GM19043 (cell line): ENCODE results near the gene SPRYD3.

Experiments used
- ATAC-seq: cut with Tn5 transposase; IDR thresholded peaks from one replicate; pipeline ENCODE4 v1.9.1; 2021; ENCODE audit warnings: low read depth; ENCODE audit not compliant: unreplicated experiment

SPRYD3 gene

DNA sequence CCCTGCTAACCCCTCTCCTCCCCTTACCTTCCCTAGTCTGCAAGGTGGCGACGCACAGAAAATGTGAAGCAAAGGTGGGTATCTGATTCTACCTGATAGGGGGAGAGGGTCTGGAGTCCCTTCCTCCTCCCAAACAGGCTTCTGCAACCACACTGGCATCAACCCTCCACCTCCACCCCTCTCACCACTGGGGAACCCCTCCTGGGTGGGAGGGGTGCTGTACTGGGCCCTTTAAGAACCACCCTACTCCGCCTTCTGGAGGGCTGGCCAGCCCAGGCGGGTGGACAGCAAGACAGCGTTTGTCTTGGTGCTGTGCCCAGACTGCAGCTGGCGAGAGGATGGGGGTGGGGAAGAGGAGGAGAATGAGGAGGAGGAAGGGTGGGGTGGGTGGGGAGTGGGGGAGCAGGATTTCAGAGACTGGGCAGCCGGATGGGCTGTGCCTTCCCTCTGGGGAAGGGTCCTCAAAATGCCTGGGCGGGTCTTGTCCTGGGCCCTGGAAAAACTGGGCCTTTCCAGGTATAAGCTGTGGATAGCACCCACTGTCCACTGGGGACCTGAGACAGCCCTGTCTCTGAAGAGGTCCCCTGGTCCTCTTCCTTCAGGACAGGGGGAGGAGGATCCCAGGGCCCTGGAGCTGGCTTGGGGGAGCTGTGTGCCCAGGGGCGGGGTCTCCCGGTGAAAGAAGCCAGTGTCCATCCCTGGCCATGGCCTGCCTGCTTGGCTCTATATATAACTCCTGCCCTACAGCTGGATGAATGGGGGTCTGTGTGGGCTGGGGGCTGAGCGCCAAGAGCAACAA, 26.6 kb downstream of the SPRYD3 start:
- ATAC-seq, result no peak

GRCh38 chr12:53051881-53052412, 27.2 kb downstream of the SPRYD3 start:
- ATAC-seq, result no peak

DNA sequence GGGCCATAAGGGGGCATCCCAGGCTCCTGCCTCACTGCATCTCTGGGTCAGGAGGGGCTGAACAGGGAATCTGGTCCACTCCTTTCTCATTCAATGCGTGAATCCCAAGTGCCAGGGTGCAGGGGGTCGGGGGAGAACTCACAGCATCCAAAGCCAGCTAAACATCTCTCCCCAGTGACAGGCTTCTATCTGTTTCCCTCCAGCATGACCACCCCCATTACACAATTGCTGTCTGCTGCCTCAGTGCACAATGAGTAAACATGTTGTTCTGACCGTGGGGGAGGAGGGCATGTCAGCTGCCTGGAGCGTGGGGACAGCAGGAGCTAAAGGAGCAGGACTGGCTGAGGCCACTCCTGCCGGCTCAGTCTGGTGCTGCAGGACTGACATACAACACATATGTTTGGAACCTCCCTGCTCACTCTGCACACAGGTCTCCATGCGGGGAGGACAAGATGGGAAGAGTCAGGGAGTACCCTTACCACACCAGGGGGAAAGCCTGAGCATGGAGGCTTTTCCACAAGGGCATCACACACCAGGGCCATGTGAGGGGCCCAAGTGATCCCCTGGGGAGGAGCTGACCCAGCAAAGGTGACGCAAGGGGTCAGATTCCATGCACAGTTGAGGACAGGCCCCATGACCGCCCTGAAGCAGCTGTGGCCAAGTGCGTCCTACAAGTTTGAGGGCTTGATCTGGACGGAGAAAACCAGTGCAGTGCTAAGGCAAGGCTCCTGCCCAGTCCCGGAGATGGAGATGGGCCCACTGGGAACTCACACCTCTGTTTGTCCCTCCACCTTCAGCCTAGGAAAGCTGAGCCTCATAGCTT, 27.9 kb downstream of the SPRYD3 start:
- ATAC-seq, result no peak

GRCh38 chr12:53050426-53051057, 28.6 kb downstream of the SPRYD3 start:
- ATAC-seq, result no peak

DNA sequence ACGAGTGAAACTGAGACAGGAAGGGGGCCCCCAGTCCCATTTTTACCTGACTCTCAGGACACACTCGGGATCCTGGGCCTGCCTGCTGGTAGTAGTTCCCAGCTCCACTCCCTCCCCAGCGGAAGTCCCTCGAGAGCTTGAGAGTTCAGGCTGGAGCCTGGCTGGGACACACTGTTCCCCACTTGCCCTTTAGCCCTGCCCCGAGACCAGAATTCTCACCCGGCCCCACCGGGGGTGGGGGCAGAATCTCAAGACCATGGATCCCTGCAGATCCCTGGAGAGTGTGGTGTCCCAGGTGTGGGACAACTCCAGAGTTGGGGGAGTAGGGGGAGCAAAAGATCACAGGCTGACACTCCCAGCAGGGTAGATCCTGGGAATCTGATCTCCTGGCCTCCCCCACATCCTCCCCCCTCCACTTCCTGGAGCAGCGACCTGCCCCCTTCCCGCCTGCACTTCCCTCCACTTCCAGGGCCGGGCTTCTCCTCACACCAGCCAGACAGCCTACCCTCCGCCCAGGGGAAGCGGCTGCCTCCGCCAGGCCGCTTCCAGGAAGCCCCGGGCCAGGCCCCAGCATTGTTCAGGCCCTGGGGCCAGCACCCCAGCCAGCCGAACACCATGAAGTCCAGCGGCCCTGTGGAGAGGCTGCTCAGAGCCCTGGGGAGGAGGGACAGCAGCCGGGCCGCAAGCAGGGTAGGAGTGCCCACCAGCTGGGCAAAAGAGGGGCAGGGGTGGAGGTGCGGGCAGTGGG, 29.4 kb downstream of the SPRYD3 start, which contains the start of gene TNS2:
Gene TNS2 (plus strand): TSS at position 495 of the 748 bp plus-strand sequence. CDS start 121 bp downstream, at position 616.
- no peak for ATAC-seq

DNA sequence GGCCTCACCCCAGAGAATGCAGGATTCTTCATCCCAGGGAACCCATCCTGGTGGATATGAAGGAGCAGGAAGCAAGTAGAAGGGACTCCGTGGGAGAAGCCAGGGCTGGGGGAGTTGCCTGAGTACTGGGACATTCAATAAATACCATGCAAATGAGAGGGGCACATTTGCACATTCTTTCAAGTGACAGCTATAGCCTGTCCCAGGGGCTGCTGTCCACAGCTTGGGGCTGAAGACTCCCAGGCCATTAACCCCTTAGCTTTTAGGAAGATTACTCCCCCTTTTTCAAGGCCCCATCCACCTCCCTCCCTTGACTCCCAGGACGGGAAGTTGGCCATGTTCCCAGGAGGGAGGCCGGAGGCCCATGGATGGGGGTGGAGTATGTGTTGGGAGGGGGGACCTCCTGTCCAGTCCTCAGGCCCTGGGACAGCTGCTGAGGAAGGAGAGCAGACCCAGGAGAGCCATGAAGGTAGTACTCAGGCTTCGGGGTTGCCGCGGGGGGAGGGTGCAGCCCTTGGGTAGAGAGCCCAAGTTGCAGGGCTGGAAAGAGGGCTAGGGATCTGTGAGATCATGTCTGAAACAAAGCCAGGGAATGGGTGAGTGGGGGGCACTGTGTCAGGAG, 30.3 kb downstream of the SPRYD3 start:
- ATAC-seq, result no peak

- no peak for ATAC-seq
These were observed 31.0 kb downstream of the SPRYD3 start for GRCh38 chr12:53048033-53048779.

- peak; percentile 63 for ATAC-seq
These were observed 31.8 kb downstream of the SPRYD3 start for GRCh38 chr12:53047221-53048032.

DNA sequence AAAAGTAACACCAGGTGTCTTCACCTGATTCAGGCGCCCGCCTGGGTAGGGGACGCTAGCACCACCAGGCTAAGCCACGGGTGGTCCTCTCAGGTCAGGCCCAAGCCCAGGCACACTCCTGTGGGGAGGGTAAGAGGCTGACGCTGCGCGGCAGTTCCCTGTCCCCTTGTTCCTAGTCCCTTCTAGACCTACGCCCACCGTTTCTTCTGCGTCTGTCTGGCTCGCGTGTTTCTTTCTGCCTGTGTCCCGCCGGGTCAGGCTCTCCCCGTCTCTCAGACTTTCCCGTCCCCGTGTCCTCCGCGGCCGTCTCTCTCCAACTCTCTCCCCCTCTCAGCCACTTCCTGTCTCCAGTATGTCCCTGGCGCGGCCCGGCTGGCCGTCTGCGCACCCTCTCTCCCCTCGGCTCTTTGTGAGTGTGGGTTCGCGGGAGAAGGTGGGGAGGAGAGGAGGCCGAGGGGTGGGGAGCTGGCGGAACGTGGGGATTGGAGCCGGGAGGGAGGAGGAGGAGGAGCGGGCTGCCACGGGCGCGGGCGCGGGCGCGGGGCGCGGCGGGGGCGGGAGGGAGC, 32.5 kb downstream of the SPRYD3 start:
- peak; percentile 35 for ATAC-seq

DNA sequence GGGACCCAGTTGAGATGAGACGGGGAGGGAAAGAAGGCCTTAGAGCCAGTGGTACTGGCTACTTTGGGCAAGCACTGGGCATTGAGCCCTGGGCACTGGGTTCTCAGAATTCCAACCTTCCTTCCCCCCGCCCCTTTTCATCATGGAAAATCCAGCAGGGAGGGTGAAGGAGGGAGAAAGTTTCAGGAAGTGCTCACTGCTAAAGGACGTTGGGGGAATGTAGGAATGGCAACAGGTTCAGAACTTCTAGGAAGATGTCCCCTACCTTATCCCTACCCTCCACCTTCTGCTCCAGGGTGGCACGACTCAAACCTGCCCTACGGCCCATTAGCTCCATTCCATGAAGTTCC, 33.5 kb downstream of the SPRYD3 start:
- ATAC-seq, result no peak

GRCh38 chr12:53044896-53045695, 34.1 kb downstream of the SPRYD3 start:
- ATAC-seq, result no peak

GRCh38 chr12:53044052-53044581, 35.1 kb downstream of the SPRYD3 start:
- no peak for ATAC-seq

GRCh38 chr12:53042607-53043454, 36.4 kb downstream of the SPRYD3 start:
- no peak for ATAC-seq

DNA sequence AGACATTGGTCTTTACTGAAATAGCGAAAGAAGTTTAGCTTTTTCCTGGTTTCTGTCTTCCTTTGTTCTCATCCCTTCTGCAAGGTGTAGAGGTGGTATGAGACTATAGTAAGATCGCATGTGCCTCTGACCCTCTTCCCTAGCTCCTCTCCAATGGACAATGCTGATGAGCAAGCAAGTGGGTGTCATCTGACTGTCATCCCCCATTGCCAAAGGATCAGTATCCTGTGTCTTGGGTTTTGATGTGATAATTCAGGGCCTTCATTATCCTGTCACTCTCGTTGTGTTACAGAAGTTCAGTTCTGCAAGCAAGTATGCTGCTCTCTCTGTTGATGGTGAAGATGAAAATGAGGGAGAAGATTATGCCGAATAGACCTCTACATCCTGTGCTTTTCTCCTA, 39.3 kb downstream of the SPRYD3 start:
- ATAC-seq, result no peak

DNA sequence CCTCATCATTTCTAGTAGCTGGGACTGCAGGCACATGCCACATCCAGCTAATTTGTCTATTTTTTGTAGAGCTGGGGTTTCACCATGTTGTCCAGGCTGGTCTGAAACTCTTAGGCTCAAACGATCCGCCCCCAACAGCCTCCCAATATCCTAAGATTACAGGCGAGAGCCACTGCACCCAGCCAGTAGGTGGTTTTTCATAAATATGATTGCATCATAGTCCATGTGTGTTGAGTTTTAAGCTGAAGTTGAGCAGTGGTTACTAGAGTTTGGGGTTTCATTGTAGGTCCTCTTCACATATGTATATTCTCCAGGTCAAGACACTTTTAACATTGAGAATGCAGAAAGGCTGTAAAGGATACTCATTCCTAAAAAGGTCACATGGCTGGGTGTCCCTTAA, 42.4 kb downstream of the SPRYD3 start:
- no peak for ATAC-seq

DNA sequence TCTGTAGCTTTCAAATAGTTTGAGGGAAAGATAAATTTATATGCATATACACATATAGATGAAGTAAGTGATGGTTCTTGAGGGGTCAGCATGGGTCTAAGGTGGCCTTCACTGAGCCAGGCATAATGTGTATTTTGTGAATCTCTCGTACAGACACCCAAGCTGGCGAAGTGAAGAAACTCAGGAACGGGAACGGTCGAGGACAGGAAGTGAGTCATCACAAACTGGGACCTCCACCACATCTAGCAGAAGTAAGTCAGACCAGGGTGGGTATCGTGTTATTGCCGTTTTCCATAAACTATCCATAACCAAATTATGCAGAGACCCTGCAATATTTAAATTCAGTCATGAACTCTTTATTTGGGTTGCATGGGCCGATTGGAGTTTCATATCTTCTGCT, 44.7 kb downstream of the SPRYD3 start:
- ATAC-seq, result no peak
